Activated T-cell treated with anti-CD3 and anti-CD28 coated beads, Interleukin-2, amount 50 U/mL, for 1 hour (primary cell): Measurements from ENCODE around the gene SERPINC1.
"Not testable (repeated sequence)": the region's sequence is repeated elsewhere in the genome, so short reads cannot be mapped to it uniquely, and the experiment has no call there.

ENCODE experiments used
- DNase-seq: peaks from one replicate; pipeline ENCODE4 v3.0.0-alpha.2; 2020

Gene SERPINC1

GRCh38 chr1:173917149-173917548 is at the start of gene SERPINC1:
Gene SERPINC1, minus strand, starts transcription at chr1:173917327. Its CDS starts 68 bp downstream, at chr1:173917259.
- no peak for DNase-seq

- DNase-seq, result not testable (repeated sequence)
Observed at GRCh38 chr1:173965896-173966295, 48.8 kb upstream of the SERPINC1 start.

GRCh38 chr1:173963477-173963876 is 46.4 kb upstream of the SERPINC1 start:
- no peak for DNase-seq

GRCh38 chr1:173960625-173961024 is 43.5 kb upstream of the SERPINC1 start:
- DNase-seq, result no peak

- no peak for DNase-seq
Observed at GRCh38 chr1:173954179-173954578, 37.1 kb upstream of the SERPINC1 start.

GRCh38 chr1:173948594-173948993 is 31.5 kb upstream of the SERPINC1 start:
- DNase-seq, result no peak

- DNase-seq, result no peak
Observed at GRCh38 chr1:173946380-173946921, 29.3 kb upstream of the SERPINC1 start.

GRCh38 chr1:173937062-173937461 is 19.9 kb upstream of the SERPINC1 start:
- no peak for DNase-seq

- no peak for DNase-seq
Observed at GRCh38 chr1:173934440-173934839, 17.3 kb upstream of the SERPINC1 start.

- DNase-seq, result not testable (repeated sequence)
Observed at GRCh38 chr1:173930541-173930940, 13.4 kb upstream of the SERPINC1 start.

GRCh38 chr1:173925306-173926242 is 8.4 kb upstream of the SERPINC1 start:
- no peak for DNase-seq

GRCh38 chr1:173920861-173921260 is 3.7 kb upstream of the SERPINC1 start:
- no peak for DNase-seq

- DNase-seq, result no peak
Observed at GRCh38 chr1:173917635-173918493, 737 bp upstream of the SERPINC1 start.

GRCh38 chr1:173916667-173917066 is 460 bp downstream of the SERPINC1 start:
- no peak for DNase-seq

- DNase-seq, result no peak
Observed at GRCh38 chr1:173915596-173915995, 1.5 kb downstream of the SERPINC1 start.

- DNase-seq, result no peak
Observed at GRCh38 chr1:173914366-173914871, 2.7 kb downstream of the SERPINC1 start.

- DNase-seq, result no peak
Observed at GRCh38 chr1:173913111-173913510, 4.0 kb downstream of the SERPINC1 start.

GRCh38 chr1:173903827-173904531 is 13.1 kb downstream of the SERPINC1 start:
- no peak for DNase-seq

GRCh38 chr1:173900992-173901391 is 16.1 kb downstream of the SERPINC1 start:
- DNase-seq, result no peak

- no peak for DNase-seq
Observed at GRCh38 chr1:173900427-173900826, 16.7 kb downstream of the SERPINC1 start.

- DNase-seq, result no peak
Observed at GRCh38 chr1:173894189-173894588, 22.9 kb downstream of the SERPINC1 start.

- DNase-seq, result no peak
Observed at GRCh38 chr1:173893611-173894010, 23.5 kb downstream of the SERPINC1 start.
